Measurements from ENCODE around the gene ARID4A. TPM values are rescaled to one million over a fixed set of nuclear protein-coding genes. Genes with fewer than 3 reads are reported as not detected.
A peak's percentile ranks its signal among the peaks of the same experiment; 100 is the strongest.

ARID4A gene
- total and polyA plus RNA-seq, 2 of the 13 experiments (the other 11 are each of a cell fraction or from before 2014, with no cell fraction given): 7.2 to 9.7 TPM

DNA sequence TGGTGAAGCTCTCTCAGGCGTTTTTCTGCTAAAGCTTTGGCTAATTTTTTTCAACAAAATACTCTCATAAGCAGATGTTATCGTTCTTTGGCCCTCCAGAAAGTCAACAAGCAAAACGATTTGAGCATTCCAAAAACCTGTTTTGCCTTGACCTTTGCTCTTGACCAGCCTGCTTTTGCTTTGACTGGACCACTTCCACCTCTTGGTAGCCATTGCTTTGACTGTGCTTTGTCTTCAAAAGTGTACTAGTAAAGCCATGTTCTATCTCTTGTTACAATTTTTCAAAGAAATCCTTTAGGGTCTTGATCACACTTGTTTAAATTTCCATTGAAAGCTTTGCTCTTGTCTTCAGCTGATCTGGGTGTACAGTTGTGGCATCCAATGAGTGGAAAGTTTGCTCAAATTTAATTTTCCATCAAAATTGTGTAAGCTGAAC, 10.7 kb upstream of the ARID4A start (continued):
- TF ChIP-seq PAWR (CRISPR knock-in tag; IDR thresholded peaks at IDR 0.05; ENCODE audit: borderline replicate concordance) (no peak), ZNF468 (CRISPR knock-in tag; IDR thresholded peaks at IDR 0.05) (no peak), ZNF337 (CRISPR knock-in tag; IDR thresholded peaks at IDR 0.05; ENCODE audit: borderline replicate concordance, low read depth) (no peak), ZNF382 (CRISPR knock-in tag; IDR thresholded peaks at IDR 0.05; ENCODE audit: borderline replicate concordance) (no peak), ZNF335 (CRISPR knock-in tag; IDR thresholded peaks at IDR 0.05) (no peak), NFE2L2 (IDR thresholded peaks at IDR 0.05; ENCODE audit: low read length) (no peak), SMAD9 (CRISPR knock-in tag; IDR thresholded peaks at IDR 0.05) (no peak), TRIM24 (CRISPR knock-in tag; IDR thresholded peaks at IDR 0.05) (no peak), MIXL1 (CRISPR knock-in tag; IDR thresholded peaks at IDR 0.05) (no peak; the same call in 1 of the 2 replicates), HIVEP1 (CRISPR knock-in tag; IDR thresholded peaks at IDR 0.05) (no peak), ZNF605 (CRISPR knock-in tag; IDR thresholded peaks at IDR 0.05) (peak; percentile 34; the same call in 1 of the 2 replicates), ZEB1 (IDR thresholded peaks at IDR 0.05; ENCODE audit: insufficient replicate concordance, low read depth) (no peak), POGZ (CRISPR knock-in tag; IDR thresholded peaks at IDR 0.05) (peak; percentile 95), ZNF549 (CRISPR knock-in tag; IDR thresholded peaks at IDR 0.05) (no peak)
- TF ChIP-seq, protein P1, sequence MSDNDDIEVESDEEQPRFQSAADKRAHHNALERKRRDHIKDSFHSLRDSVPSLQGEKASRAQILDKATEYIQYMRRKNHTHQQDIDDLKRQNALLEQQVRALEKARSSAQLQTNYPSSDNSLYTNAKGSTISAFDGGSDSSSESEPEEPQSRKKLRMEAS (IDR thresholded peaks at IDR 0.05): peak; percentile 59
- TF ChIP-seq, protein P2, sequence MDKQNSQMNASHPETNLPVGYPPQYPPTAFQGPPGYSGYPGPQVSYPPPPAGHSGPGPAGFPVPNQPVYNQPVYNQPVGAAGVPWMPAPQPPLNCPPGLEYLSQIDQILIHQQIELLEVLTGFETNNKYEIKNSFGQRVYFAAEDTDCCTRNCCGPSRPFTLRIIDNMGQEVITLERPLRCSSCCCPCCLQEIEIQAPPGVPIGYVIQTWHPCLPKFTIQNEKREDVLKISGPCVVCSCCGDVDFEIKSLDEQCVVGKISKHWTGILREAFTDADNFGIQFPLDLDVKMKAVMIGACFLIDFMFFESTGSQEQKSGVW (CRISPR knock-in tag; IDR thresholded peaks at IDR 0.05; ENCODE audit: borderline replicate concordance): no peak
- TF ChIP-seq, protein P3, sequence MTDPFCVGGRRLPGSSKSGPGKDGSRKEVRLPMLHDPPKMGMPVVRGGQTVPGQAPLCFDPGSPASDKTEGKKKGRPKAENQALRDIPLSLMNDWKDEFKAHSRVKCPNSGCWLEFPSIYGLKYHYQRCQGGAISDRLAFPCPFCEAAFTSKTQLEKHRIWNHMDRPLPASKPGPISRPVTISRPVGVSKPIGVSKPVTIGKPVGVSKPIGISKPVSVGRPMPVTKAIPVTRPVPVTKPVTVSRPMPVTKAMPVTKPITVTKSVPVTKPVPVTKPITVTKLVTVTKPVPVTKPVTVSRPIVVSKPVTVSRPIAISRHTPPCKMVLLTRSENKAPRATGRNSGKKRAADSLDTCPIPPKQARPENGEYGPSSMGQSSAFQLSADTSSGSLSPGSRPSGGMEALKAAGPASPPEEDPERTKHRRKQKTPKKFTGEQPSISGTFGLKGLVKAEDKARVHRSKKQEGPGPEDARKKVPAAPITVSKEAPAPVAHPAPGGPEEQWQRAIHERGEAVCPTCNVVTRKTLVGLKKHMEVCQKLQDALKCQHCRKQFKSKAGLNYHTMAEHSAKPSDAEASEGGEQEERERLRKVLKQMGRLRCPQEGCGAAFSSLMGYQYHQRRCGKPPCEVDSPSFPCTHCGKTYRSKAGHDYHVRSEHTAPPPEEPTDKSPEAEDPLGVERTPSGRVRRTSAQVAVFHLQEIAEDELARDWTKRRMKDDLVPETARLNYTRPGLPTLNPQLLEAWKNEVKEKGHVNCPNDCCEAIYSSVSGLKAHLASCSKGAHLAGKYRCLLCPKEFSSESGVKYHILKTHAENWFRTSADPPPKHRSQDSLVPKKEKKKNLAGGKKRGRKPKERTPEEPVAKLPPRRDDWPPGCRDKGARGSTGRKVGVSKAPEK (CRISPR knock-in tag; IDR thresholded peaks at IDR 0.05; ENCODE audit: borderline replicate concordance): no peak
- TF ChIP-seq, protein P4, sequence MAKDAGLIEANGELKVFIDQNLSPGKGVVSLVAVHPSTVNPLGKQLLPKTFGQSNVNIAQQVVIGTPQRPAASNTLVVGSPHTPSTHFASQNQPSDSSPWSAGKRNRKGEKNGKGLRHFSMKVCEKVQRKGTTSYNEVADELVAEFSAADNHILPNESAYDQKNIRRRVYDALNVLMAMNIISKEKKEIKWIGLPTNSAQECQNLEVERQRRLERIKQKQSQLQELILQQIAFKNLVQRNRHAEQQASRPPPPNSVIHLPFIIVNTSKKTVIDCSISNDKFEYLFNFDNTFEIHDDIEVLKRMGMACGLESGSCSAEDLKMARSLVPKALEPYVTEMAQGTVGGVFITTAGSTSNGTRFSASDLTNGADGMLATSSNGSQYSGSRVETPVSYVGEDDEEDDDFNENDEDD (CRISPR knock-in tag; IDR thresholded peaks at IDR 0.05; ENCODE audit: borderline replicate concordance): no peak
- TF ChIP-seq, protein P5, sequence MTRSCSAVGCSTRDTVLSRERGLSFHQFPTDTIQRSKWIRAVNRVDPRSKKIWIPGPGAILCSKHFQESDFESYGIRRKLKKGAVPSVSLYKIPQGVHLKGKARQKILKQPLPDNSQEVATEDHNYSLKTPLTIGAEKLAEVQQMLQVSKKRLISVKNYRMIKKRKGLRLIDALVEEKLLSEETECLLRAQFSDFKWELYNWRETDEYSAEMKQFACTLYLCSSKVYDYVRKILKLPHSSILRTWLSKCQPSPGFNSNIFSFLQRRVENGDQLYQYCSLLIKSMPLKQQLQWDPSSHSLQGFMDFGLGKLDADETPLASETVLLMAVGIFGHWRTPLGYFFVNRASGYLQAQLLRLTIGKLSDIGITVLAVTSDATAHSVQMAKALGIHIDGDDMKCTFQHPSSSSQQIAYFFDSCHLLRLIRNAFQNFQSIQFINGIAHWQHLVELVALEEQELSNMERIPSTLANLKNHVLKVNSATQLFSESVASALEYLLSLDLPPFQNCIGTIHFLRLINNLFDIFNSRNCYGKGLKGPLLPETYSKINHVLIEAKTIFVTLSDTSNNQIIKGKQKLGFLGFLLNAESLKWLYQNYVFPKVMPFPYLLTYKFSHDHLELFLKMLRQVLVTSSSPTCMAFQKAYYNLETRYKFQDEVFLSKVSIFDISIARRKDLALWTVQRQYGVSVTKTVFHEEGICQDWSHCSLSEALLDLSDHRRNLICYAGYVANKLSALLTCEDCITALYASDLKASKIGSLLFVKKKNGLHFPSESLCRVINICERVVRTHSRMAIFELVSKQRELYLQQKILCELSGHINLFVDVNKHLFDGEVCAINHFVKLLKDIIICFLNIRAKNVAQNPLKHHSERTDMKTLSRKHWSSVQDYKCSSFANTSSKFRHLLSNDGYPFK (CRISPR knock-in tag; IDR thresholded peaks at IDR 0.05; ENCODE audit: borderline replicate concordance): no peak
- TF ChIP-seq, protein P6, sequence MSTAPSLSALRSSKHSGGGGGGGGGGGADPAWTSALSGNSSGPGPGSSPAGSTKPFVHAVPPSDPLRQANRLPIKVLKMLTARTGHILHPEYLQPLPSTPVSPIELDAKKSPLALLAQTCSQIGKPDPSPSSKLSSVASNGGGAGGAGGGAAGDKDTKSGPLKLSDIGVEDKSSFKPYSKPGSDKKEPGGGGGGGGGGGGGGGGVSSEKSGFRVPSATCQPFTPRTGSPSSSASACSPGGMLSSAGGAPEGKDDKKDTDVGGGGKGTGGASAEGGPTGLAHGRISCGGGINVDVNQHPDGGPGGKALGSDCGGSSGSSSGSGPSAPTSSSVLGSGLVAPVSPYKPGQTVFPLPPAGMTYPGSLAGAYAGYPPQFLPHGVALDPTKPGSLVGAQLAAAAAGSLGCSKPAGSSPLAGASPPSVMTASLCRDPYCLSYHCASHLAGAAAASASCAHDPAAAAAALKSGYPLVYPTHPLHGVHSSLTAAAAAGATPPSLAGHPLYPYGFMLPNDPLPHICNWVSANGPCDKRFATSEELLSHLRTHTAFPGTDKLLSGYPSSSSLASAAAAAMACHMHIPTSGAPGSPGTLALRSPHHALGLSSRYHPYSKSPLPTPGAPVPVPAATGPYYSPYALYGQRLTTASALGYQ (CRISPR knock-in tag; IDR thresholded peaks at IDR 0.05): peak; percentile 83

Measured in HepG2 (cell line).